Measurements from ENCODE around the gene ABTB1.

The ABTB1 gene

GRCh38 chr3:127729556-127730056 lies 56.9 kb downstream of the ABTB1 start:
- peaks cover 24% of the 10 kb centered on the region for H3K4me1 ChIP-seq (ENCODE audit: control insufficient read depth, insufficient read depth, low read length)

GRCh38 chr3:127730171-127730570 lies 57.4 kb downstream of the ABTB1 start:
- Histone ChIP-seq H3K9ac (ENCODE audit: low read length) (no peak overlapping the region), H3K27ac (ENCODE audit: low read depth, low read length) (no peak overlapping the region)

More at GRCh38 chr3:127729556-127730056, 56.9 kb downstream of the ABTB1 start:
- no peak overlapping the region for H3K9ac ChIP-seq (ENCODE audit: low read length)
- H3K4me3 ChIP-seq (ENCODE audit: low read depth, low read length): no peak overlapping the region
- H3K27ac ChIP-seq (ENCODE audit: low read depth, low read length): no peak overlapping the region
- peaks cover 4% of the 10 kb centered on the region; the same call in 1 of the 2 replicates for H3K9me3 ChIP-seq (ENCODE audit: control insufficient read depth, insufficient read depth, low read depth, low read length)
- H3K27me3 ChIP-seq (ENCODE audit: control insufficient read depth, insufficient read depth, low read length): peaks cover 11% of the 10 kb centered on the region; the same call in 1 of the 2 replicates
- no peaks in the 10 kb centered on the region for H3K36me3 ChIP-seq (ENCODE audit: control insufficient read depth, insufficient read depth, low read length)

More at GRCh38 chr3:127730171-127730570, 57.4 kb downstream of the ABTB1 start:
- no peaks in the 10 kb centered on the region for H3K36me3 ChIP-seq (ENCODE audit: control insufficient read depth, insufficient read depth, low read length)
- H3K9me3 ChIP-seq (ENCODE audit: control insufficient read depth, insufficient read depth, low read depth, low read length): no peaks in the 10 kb centered on the region; the same call in 1 of the 2 replicates
- no peak overlapping the region for H3K4me3 ChIP-seq (ENCODE audit: low read depth, low read length)
- H3K4me1 ChIP-seq (ENCODE audit: control insufficient read depth, insufficient read depth, low read length): peaks cover 29% of the 10 kb centered on the region
- peaks cover 11% of the 10 kb centered on the region; the same call in 1 of the 2 replicates for H3K27me3 ChIP-seq (ENCODE audit: control insufficient read depth, insufficient read depth, low read length)

All from HUES6 (cell line).